NCI-H82 (cell line): ENCODE results near the gene MAP3K19.
"Not testable (repeated sequence)": the region's sequence is repeated elsewhere in the genome, so short reads cannot be mapped to it uniquely, and the experiment has no call there.

Experiments
- DNase-seq: peaks from one replicate; lab custom pipeline; 2025; lab: John Stamatoyannopoulos, UW

The MAP3K19 gene

GRCh38 chr2:135050684-135051083 lies 3.4 kb upstream of the MAP3K19 start:
- peak; percentile 70 for DNase-seq

GRCh38 chr2:135050132-135050531 lies 2.9 kb upstream of the MAP3K19 start:
- DNase-seq = peak; percentile 97

GRCh38 chr2:135048122-135048521 lies 875 bp upstream of the MAP3K19 start:
- DNase-seq = no peak

GRCh38 chr2:135043345-135043744 lies 3.9 kb downstream of the MAP3K19 start:
- DNase-seq = no peak

GRCh38 chr2:135037831-135038230 lies 9.4 kb downstream of the MAP3K19 start:
- no peak for DNase-seq

- DNase-seq = not testable (repeated sequence)
Measured at GRCh38 chr2:135033216-135033615, 14.0 kb downstream of the MAP3K19 start.

GRCh38 chr2:135030826-135031225 lies 16.4 kb downstream of the MAP3K19 start:
- DNase-seq = no peak

- no peak for DNase-seq
Measured at GRCh38 chr2:135029481-135030134, 17.6 kb downstream of the MAP3K19 start.

GRCh38 chr2:135023886-135024485 lies 23.3 kb downstream of the MAP3K19 start:
- no peak for DNase-seq

GRCh38 chr2:135022952-135023880 lies 24.0 kb downstream of the MAP3K19 start:
- no peak for DNase-seq

- DNase-seq = no peak
Measured at GRCh38 chr2:135021618-135022017, 25.6 kb downstream of the MAP3K19 start.

GRCh38 chr2:135011633-135012032 lies 35.6 kb downstream of the MAP3K19 start:
- DNase-seq = no peak

- DNase-seq = no peak
Measured at GRCh38 chr2:135010200-135010942, 36.9 kb downstream of the MAP3K19 start.

GRCh38 chr2:135009339-135009738 lies 37.9 kb downstream of the MAP3K19 start:
- no peak for DNase-seq

GRCh38 chr2:135005753-135006152 lies 41.5 kb downstream of the MAP3K19 start:
- peak; percentile 82 for DNase-seq

GRCh38 chr2:135004005-135004746 lies 43.1 kb downstream of the MAP3K19 start:
- DNase-seq = peak; percentile 93

- DNase-seq = no peak
Measured at GRCh38 chr2:135002836-135003235, 44.4 kb downstream of the MAP3K19 start.

- DNase-seq = peak; percentile 85
Measured at GRCh38 chr2:134999521-134999920, 47.7 kb downstream of the MAP3K19 start.

GRCh38 chr2:134988994-134989605 lies 58.1 kb downstream of the MAP3K19 start:
- peak; percentile 69 for DNase-seq

GRCh38 chr2:134985061-134985460 lies 62.2 kb downstream of the MAP3K19 start:
- DNase-seq = no peak

GRCh38 chr2:134982603-134983002 lies 64.6 kb downstream of the MAP3K19 start:
- DNase-seq = no peak
